Stimulated activated CD4-positive, alpha-beta T cell treated with anti-CD3 and anti-CD28 coated beads, Interleukin-2, amount 100 ng/mL, for 4 hours (primary cell): ENCODE results near the gene ADAM17.

Source experiments
- DNase-seq: peaks from one replicate; pipeline ENCODE4 v3.0.0-alpha.2; 2020; ENCODE audit warnings: low read depth

ADAM17 gene

GRCh38 chr2:9471206-9471605 lies 84.4 kb downstream of the ADAM17 start:
- no peak for DNase-seq

GRCh38 chr2:9467687-9468086 lies 87.9 kb downstream of the ADAM17 start:
- DNase-seq: no peak

- DNase-seq: no peak
Measured at GRCh38 chr2:9466147-9466683, 89.4 kb downstream of the ADAM17 start.

GRCh38 chr2:9465170-9465569 lies 90.5 kb downstream of the ADAM17 start:
- DNase-seq: no peak

- no peak for DNase-seq
Measured at GRCh38 chr2:9463698-9464034, 92.0 kb downstream of the ADAM17 start.

GRCh38 chr2:9462886-9463697 lies 92.5 kb downstream of the ADAM17 start:
- no peak for DNase-seq

GRCh38 chr2:9462313-9462712 lies 93.3 kb downstream of the ADAM17 start:
- no peak for DNase-seq

GRCh38 chr2:9461079-9461478 lies 94.6 kb downstream of the ADAM17 start:
- no peak for DNase-seq

GRCh38 chr2:9460441-9461017 lies 95.1 kb downstream of the ADAM17 start:
- no peak for DNase-seq

GRCh38 chr2:9451231-9451630 lies 104.4 kb downstream of the ADAM17 start:
- no peak for DNase-seq

- DNase-seq: no peak
Measured at GRCh38 chr2:9445089-9445488, 110.5 kb downstream of the ADAM17 start.

GRCh38 chr2:9443526-9443925 lies 112.1 kb downstream of the ADAM17 start:
- no peak for DNase-seq

- no peak for DNase-seq
Measured at GRCh38 chr2:9441556-9441955, 114.1 kb downstream of the ADAM17 start.

- DNase-seq: no peak
Measured at GRCh38 chr2:9440058-9440727, 115.4 kb downstream of the ADAM17 start.

- no peak for DNase-seq
Measured at GRCh38 chr2:9439536-9439935, 116.1 kb downstream of the ADAM17 start.
